Measurements from ENCODE around the gene NLN. TPM values are rescaled to one million over a fixed set of nuclear protein-coding genes. Genes with fewer than 3 reads are reported as not detected.

Gene NLN
- total RNA-seq, 1 donor from 2014 or later = 94.0 TPM

GRCh38 chr5:65862384-65862783, 140.4 kb downstream of the NLN start:
- no peak for TF ChIP-seq CTCF (IDR thresholded peaks at IDR 0.05; ENCODE audit: partially characterized antibody, unreplicated experiment)
- H3K36me3 Mint-ChIP-seq (ENCODE audit: unreplicated experiment) = no peaks in the 10 kb centered on the region
- no peak overlapping the region for H3K27ac Mint-ChIP-seq (ENCODE audit: unreplicated experiment)
- peaks cover 2% of the 10 kb centered on the region for H3K9me3 Mint-ChIP-seq (ENCODE audit: unreplicated experiment)
- no peak for DNase-seq
- H3K27me3 Mint-ChIP-seq (ENCODE audit: unreplicated experiment) = no peaks in the 10 kb centered on the region
- no peak overlapping the region for H3K4me3 Mint-ChIP-seq (ENCODE audit: unreplicated experiment)
- no peaks in the 10 kb centered on the region for H3K4me1 Mint-ChIP-seq (ENCODE audit: low read depth, unreplicated experiment)

- H3K9me3 Mint-ChIP-seq (ENCODE audit: unreplicated experiment) = peaks cover 2% of the 10 kb centered on the region
- no peak for DNase-seq
- no peak overlapping the region for H3K27ac Mint-ChIP-seq (ENCODE audit: unreplicated experiment)
- H3K36me3 Mint-ChIP-seq (ENCODE audit: unreplicated experiment) = no peaks in the 10 kb centered on the region
- H3K4me3 Mint-ChIP-seq (ENCODE audit: unreplicated experiment) = no peak overlapping the region
- no peak for TF ChIP-seq CTCF (IDR thresholded peaks at IDR 0.05; ENCODE audit: partially characterized antibody, unreplicated experiment)
- H3K27me3 Mint-ChIP-seq (ENCODE audit: unreplicated experiment) = no peaks in the 10 kb centered on the region
- H3K4me1 Mint-ChIP-seq (ENCODE audit: low read depth, unreplicated experiment) = no peaks in the 10 kb centered on the region
These were observed 141.7 kb downstream of the NLN start for GRCh38 chr5:65863747-65864146.

GRCh38 chr5:65866837-65867521, 145.0 kb downstream of the NLN start:
- Mint-ChIP-seq H3K27me3 (ENCODE audit: unreplicated experiment) (no peaks in the 10 kb centered on the region), H3K36me3 (ENCODE audit: unreplicated experiment) (no peaks in the 10 kb centered on the region), H3K27ac (ENCODE audit: unreplicated experiment) (no peak overlapping the region), H3K4me3 (ENCODE audit: unreplicated experiment) (no peak overlapping the region), H3K4me1 (ENCODE audit: low read depth, unreplicated experiment) (no peaks in the 10 kb centered on the region), H3K9me3 (ENCODE audit: unreplicated experiment) (no peaks in the 10 kb centered on the region)
- TF ChIP-seq CTCF (IDR thresholded peaks at IDR 0.05; ENCODE audit: partially characterized antibody, unreplicated experiment) = no peak
- DNase-seq = no peak

- no peak for TF ChIP-seq CTCF (IDR thresholded peaks at IDR 0.05; ENCODE audit: partially characterized antibody, unreplicated experiment)
- no peaks in the 10 kb centered on the region for H3K4me1 Mint-ChIP-seq (ENCODE audit: low read depth, unreplicated experiment)
- H3K27me3 Mint-ChIP-seq (ENCODE audit: unreplicated experiment) = no peaks in the 10 kb centered on the region
- no peak for DNase-seq
- no peak overlapping the region for H3K27ac Mint-ChIP-seq (ENCODE audit: unreplicated experiment)
- no peaks in the 10 kb centered on the region for H3K9me3 Mint-ChIP-seq (ENCODE audit: unreplicated experiment)
- no peaks in the 10 kb centered on the region for H3K36me3 Mint-ChIP-seq (ENCODE audit: unreplicated experiment)
- no peak overlapping the region for H3K4me3 Mint-ChIP-seq (ENCODE audit: unreplicated experiment)
These were observed 145.7 kb downstream of the NLN start for GRCh38 chr5:65867542-65868195.

GRCh38 chr5:65868509-65868908, 146.5 kb downstream of the NLN start:
- TF ChIP-seq CTCF (IDR thresholded peaks at IDR 0.05; ENCODE audit: partially characterized antibody, unreplicated experiment) = no peak
- Mint-ChIP-seq H3K9me3 (ENCODE audit: unreplicated experiment) (no peaks in the 10 kb centered on the region), H3K4me1 (ENCODE audit: low read depth, unreplicated experiment) (no peaks in the 10 kb centered on the region), H3K27me3 (ENCODE audit: unreplicated experiment) (no peaks in the 10 kb centered on the region), H3K27ac (ENCODE audit: unreplicated experiment) (no peak overlapping the region), H3K36me3 (ENCODE audit: unreplicated experiment) (no peaks in the 10 kb centered on the region), H3K4me3 (ENCODE audit: unreplicated experiment) (no peak overlapping the region)
- no peak for DNase-seq

Data from glutamatergic neuron (in vitro differentiated cells).